ENCODE results near the gene ARHGAP15.

The ARHGAP15 gene

GRCh38 chr2:143740431-143740830, 611.2 kb downstream of the ARHGAP15 start:
- DNase-seq: no peak
- no peaks in the 10 kb centered on the region for H3K9me3 ChIP-seq
- no peak for TF ChIP-seq CTCF (IDR thresholded peaks at IDR 0.05; ENCODE audit: low read depth, low read length)
- no peaks in the 10 kb centered on the region for H3K36me3 ChIP-seq
- H3K4me1 ChIP-seq: peaks cover 4% of the 10 kb centered on the region
- no peaks in the 10 kb centered on the region for H3K27me3 ChIP-seq
- no peak overlapping the region for H3K4me3 ChIP-seq (ENCODE audit: low read depth, low read length)

GRCh38 chr2:143741205-143741604, 612.0 kb downstream of the ARHGAP15 start:
- Histone ChIP-seq H3K4me3 (ENCODE audit: low read depth, low read length) (no peak overlapping the region), H3K4me1 (peaks cover 4% of the 10 kb centered on the region), H3K9me3 (no peaks in the 10 kb centered on the region), H3K36me3 (no peaks in the 10 kb centered on the region), H3K27me3 (no peaks in the 10 kb centered on the region)
- no peak for TF ChIP-seq CTCF (IDR thresholded peaks at IDR 0.05; ENCODE audit: low read depth, low read length)
- no peak for DNase-seq

- no peaks in the 10 kb centered on the region for H3K4me1 ChIP-seq
- no peak for TF ChIP-seq CTCF (IDR thresholded peaks at IDR 0.05; ENCODE audit: low read depth, low read length)
- DNase-seq: no peak
- no peak overlapping the region for H3K4me3 ChIP-seq (ENCODE audit: low read depth, low read length)
- no peaks in the 10 kb centered on the region for H3K9me3 ChIP-seq
- no peaks in the 10 kb centered on the region for H3K36me3 ChIP-seq
- H3K27me3 ChIP-seq: no peaks in the 10 kb centered on the region
Observed at GRCh38 chr2:143742581-143742980, 613.4 kb downstream of the ARHGAP15 start.

- TF ChIP-seq CTCF (IDR thresholded peaks at IDR 0.05; ENCODE audit: low read depth, low read length): no peak
- no peak for DNase-seq
- no peaks in the 10 kb centered on the region; the same call in 1 of the 2 replicates for H3K4me1 ChIP-seq
- no peaks in the 10 kb centered on the region for H3K27me3 ChIP-seq
- no peaks in the 10 kb centered on the region for H3K36me3 ChIP-seq
- H3K9me3 ChIP-seq: no peaks in the 10 kb centered on the region
- H3K4me3 ChIP-seq (ENCODE audit: low read depth, low read length): no peak overlapping the region
Observed at GRCh38 chr2:143744114-143744513, 614.9 kb downstream of the ARHGAP15 start.

GRCh38 chr2:143745060-143745459, 615.8 kb downstream of the ARHGAP15 start:
- Histone ChIP-seq H3K27me3 (no peaks in the 10 kb centered on the region), H3K36me3 (no peaks in the 10 kb centered on the region), H3K9me3 (no peaks in the 10 kb centered on the region), H3K4me1 (no peaks in the 10 kb centered on the region; the same call in 1 of the 2 replicates), H3K4me3 (ENCODE audit: low read depth, low read length) (no peak overlapping the region)
- TF ChIP-seq CTCF (IDR thresholded peaks at IDR 0.05; ENCODE audit: low read depth, low read length): no peak
- DNase-seq: no peak

- no peak for DNase-seq
- no peaks in the 10 kb centered on the region for H3K36me3 ChIP-seq
- H3K27me3 ChIP-seq: no peaks in the 10 kb centered on the region
- H3K4me1 ChIP-seq: no peaks in the 10 kb centered on the region
- no peak overlapping the region for H3K4me3 ChIP-seq (ENCODE audit: low read depth, low read length)
- TF ChIP-seq CTCF (IDR thresholded peaks at IDR 0.05; ENCODE audit: low read depth, low read length): no peak
- H3K9me3 ChIP-seq: no peaks in the 10 kb centered on the region
Observed at GRCh38 chr2:143754742-143755141, 625.5 kb downstream of the ARHGAP15 start.
